ENCODE measurements around the gene GATC.
"Not testable (repeated sequence)": the region's sequence is repeated elsewhere in the genome, so short reads cannot be mapped to it uniquely, and the experiment has no call there.

The GATC gene

GRCh38 chr12:120437735-120438494, 8.3 kb upstream of the GATC start, which contains the start of gene COX6A1:
Gene COX6A1, plus strand, starts transcription at chr12:120438113. Its CDS starts 14 bp downstream, at chr12:120438127.
- peak; percentile 99 for DNase-seq

GRCh38 chr12:120438495-120439198, 7.6 kb upstream of the GATC start:
- DNase-seq, result no peak

GRCh38 chr12:120439646-120440247, 6.5 kb upstream of the GATC start:
- peak; percentile 14 for DNase-seq

GRCh38 chr12:120444676-120445075, 1.6 kb upstream of the GATC start:
- no peak for DNase-seq

GRCh38 chr12:120446844-120447178, 567 bp downstream of the GATC start:
- DNase-seq, result not testable (repeated sequence)

- DNase-seq, result no peak
These were observed 1.7 kb downstream of the GATC start for GRCh38 chr12:120447992-120448391.

GRCh38 chr12:120452524-120452923, 6.3 kb downstream of the GATC start:
- DNase-seq, result not testable (repeated sequence)

GRCh38 chr12:120453060-120453750, 7.0 kb downstream of the GATC start:
- no peak for DNase-seq

- DNase-seq, result no peak
These were observed 7.7 kb downstream of the GATC start for GRCh38 chr12:120453977-120454376.

- no peak for DNase-seq
These were observed 9.1 kb downstream of the GATC start for GRCh38 chr12:120455302-120455701.

GRCh38 chr12:120457133-120457532, 10.9 kb downstream of the GATC start:
- no peak for DNase-seq

- no peak for DNase-seq
These were observed 13.9 kb downstream of the GATC start for GRCh38 chr12:120460157-120460556.

GRCh38 chr12:120462099-120462640, 15.9 kb downstream of the GATC start:
- DNase-seq, result no peak

GRCh38 chr12:120463712-120464111, 17.5 kb downstream of the GATC start:
- DNase-seq, result no peak

GRCh38 chr12:120465756-120466155, 19.5 kb downstream of the GATC start:
- DNase-seq, result no peak

GRCh38 chr12:120466560-120467315, 20.5 kb downstream of the GATC start:
- DNase-seq, result no peak

GRCh38 chr12:120467439-120467838, 21.2 kb downstream of the GATC start:
- no peak for DNase-seq

- DNase-seq, result no peak
These were observed 22.1 kb downstream of the GATC start for GRCh38 chr12:120468325-120468820.

GRCh38 chr12:120468821-120469449, 22.7 kb downstream of the GATC start:
- no peak for DNase-seq

- DNase-seq, result peak; percentile 86
These were observed 23.4 kb downstream of the GATC start, which contains the start of gene SRSF9 for GRCh38 chr12:120469450-120470149. Gene SRSF9, minus strand, starts transcription at chr12:120469748. Its CDS starts 139 bp downstream, at chr12:120469609.

All from DMS79 (cell line).